ENCODE measurements around the gene MRTFB.
A peak's percentile ranks its signal among the peaks of the same experiment; 100 is the strongest.

The MRTFB gene

GRCh38 chr16:14063618-14064581 lies 7.2 kb upstream of the MRTFB start:
- H3K4me3 ChIP-seq (ENCODE audit: control insufficient read depth, low read depth, low read length) = no peak overlapping the region
- TF ChIP-seq, protein P1, sequence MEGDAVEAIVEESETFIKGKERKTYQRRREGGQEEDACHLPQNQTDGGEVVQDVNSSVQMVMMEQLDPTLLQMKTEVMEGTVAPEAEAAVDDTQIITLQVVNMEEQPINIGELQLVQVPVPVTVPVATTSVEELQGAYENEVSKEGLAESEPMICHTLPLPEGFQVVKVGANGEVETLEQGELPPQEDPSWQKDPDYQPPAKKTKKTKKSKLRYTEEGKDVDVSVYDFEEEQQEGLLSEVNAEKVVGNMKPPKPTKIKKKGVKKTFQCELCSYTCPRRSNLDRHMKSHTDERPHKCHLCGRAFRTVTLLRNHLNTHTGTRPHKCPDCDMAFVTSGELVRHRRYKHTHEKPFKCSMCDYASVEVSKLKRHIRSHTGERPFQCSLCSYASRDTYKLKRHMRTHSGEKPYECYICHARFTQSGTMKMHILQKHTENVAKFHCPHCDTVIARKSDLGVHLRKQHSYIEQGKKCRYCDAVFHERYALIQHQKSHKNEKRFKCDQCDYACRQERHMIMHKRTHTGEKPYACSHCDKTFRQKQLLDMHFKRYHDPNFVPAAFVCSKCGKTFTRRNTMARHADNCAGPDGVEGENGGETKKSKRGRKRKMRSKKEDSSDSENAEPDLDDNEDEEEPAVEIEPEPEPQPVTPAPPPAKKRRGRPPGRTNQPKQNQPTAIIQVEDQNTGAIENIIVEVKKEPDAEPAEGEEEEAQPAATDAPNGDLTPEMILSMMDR (IDR thresholded peaks at IDR 0.05; ENCODE audit: control insufficient read depth, insufficient read depth, low read depth, low read length, missing control alignments) = no peak
- DNase-seq (ENCODE audit: low read depth) = no peak

DNA sequence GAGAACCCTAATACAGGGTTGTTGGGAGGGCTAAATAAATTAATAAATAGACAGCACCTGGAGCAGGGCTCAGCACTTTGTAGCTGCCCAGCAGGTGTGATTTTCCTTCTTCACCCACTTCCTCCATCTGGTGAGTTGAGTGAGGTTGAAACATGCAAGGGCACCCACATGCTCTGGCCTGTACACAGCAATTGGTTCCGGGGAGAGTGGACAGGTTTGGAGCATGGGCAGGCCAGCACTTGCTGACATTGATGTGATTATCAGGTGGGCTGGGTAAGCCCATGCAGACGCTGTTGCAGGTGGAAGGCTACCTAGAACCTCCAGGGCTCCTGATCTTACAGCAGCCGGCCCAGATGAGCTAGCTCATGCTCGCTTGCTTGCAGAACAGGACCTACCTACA lies 1.3 kb upstream of the MRTFB start:
- TF ChIP-seq, protein P1 (IDR thresholded peaks at IDR 0.05; ENCODE audit: control insufficient read depth, insufficient read depth, low read depth, low read length, missing control alignments) = no peak
- no peak for DNase-seq (ENCODE audit: low read depth)
- H3K4me3 ChIP-seq (ENCODE audit: control insufficient read depth, low read depth, low read length) = no peak overlapping the region

GRCh38 chr16:14070555-14070876 lies 603 bp upstream of the MRTFB start:
- TF ChIP-seq, protein P1 (IDR thresholded peaks at IDR 0.05; ENCODE audit: control insufficient read depth, insufficient read depth, low read depth, low read length, missing control alignments) = no peak
- H3K4me3 ChIP-seq (ENCODE audit: control insufficient read depth, low read depth, low read length) = peak overlapping the region; percentile 99

GRCh38 chr16:14071576-14072271 lies 605 bp downstream of the MRTFB start:
- TF ChIP-seq, protein P1 (IDR thresholded peaks at IDR 0.05; ENCODE audit: control insufficient read depth, insufficient read depth, low read depth, low read length, missing control alignments) = no peak
- peak overlapping the region; percentile 99 for H3K4me3 ChIP-seq (ENCODE audit: control insufficient read depth, low read depth, low read length)
- no peak for DNase-seq (ENCODE audit: low read depth)

More at GRCh38 chr16:14070555-14070876, 603 bp upstream of the MRTFB start:
- DNase-seq (ENCODE audit: low read depth) = no peak

- TF ChIP-seq, protein P1 (IDR thresholded peaks at IDR 0.05; ENCODE audit: control insufficient read depth, insufficient read depth, low read depth, low read length, missing control alignments) = no peak
- no peak overlapping the region for H3K4me3 ChIP-seq (ENCODE audit: control insufficient read depth, low read depth, low read length)
- no peak for DNase-seq (ENCODE audit: low read depth)
Measured at GRCh38 chr16:14072360-14072759, 1.2 kb downstream of the MRTFB start.

- DNase-seq (ENCODE audit: low read depth) = no peak
- no peak overlapping the region for H3K4me3 ChIP-seq (ENCODE audit: control insufficient read depth, low read depth, low read length)
- TF ChIP-seq, protein P1 (IDR thresholded peaks at IDR 0.05; ENCODE audit: control insufficient read depth, insufficient read depth, low read depth, low read length, missing control alignments) = no peak
Measured at GRCh38 chr16:14074544-14074943, 3.4 kb downstream of the MRTFB start.
